ENCODE measurements around the gene DNAJB13. TPM values are rescaled to one million over a fixed set of nuclear protein-coding genes. Genes with fewer than 3 reads are reported as not detected.

The DNAJB13 gene
- total and polyA plus RNA-seq, 10 of the 15 experiments (the other 5 are each of a cell fraction or from before 2014, with no cell fraction given) = 0.07 to 0.76 (median 0.15) TPM; not detected in 7

DNA sequence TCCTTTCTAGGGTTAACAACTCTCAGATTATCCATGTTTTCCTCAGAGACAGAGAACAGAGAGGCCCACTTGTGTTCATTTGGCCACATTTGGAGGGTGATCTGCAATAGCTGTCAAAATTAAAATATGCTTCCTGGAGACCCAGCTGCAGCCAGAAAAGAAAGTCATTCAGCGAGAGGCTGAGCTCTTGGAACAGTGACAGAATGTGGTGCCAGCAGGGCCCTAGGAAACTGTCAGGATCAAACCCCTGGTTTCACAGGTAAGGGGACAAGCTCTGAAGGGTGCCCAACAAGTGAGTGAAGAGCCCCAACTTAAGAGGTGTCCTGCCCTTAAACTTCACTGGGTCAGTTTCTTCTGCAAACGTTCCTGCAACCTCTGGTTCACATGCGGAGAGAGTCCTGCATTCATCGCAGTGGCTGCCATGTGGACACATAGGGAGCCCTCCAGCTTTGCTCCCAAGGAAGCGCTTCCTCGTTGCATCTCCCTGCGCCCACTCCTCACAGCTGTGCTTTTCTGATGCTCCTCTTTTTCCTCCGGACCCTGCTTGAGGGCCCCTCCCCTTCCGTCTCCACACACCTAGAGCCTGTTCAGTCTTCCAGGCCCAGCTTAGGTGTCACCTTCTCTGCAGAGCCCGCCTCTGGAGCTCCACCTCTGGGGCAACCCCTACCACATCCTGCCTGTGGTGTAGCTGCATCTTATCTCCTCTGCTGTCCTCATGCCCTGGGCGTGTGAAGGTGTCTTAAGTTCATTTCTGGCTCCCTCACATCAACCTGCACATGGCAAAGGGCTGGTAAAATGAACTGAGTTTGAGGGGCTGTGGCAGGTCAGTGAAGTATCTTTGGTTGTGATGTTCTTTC lies 54.2 kb downstream of the DNAJB13 start:
- no peak overlapping the region for H3K9ac ChIP-seq (ENCODE audit: control insufficient read depth, insufficient read depth, low read length)
- H2AFZ ChIP-seq (ENCODE audit: control insufficient read depth, low read depth, low read length) = no peak overlapping the region; the same call in 1 of the 2 replicates
- no peaks in the 10 kb centered on the region for H3K27me3 ChIP-seq (replicated peaks in 1 of 2; ENCODE audit: control insufficient read depth in 2 of 2, insufficient read depth in 2 of 2, low read length in 1 of 2)
- FAIRE-seq (peak; percentile 59), ATAC-seq (peak; percentile 85), DNase-seq (ENCODE audit: low read depth, low spot score) (no peak)
- no peak overlapping the region for H3K27ac ChIP-seq (ENCODE audit: control insufficient read depth, insufficient read depth)
- CTCF ChIA-PET = interaction anchor here (0.9 to 2.4 kb wide), 4 partner anchors 10 to 32 kb away, joined by 4 to 11 read pairs (median 4); no protein-coding TSS in a partner anchor
- RAD21 ChIA-PET (ENCODE audit: unreplicated experiment) = interaction anchor here (0.6 to 2.6 kb wide), 3 partner anchors 10 to 40 kb away, joined by 3 to 12 read pairs (median 7); partner anchors contain the start of gene UCP2
- POLR2A ChIA-PET = interaction anchor here (0.7 to 1.1 kb wide), 2 partner anchors 13 to 31 kb away, joined by 3 read pairs; no protein-coding TSS in a partner anchor
- no peak overlapping the region for H3K4me2 ChIP-seq (ENCODE audit: control insufficient read depth, insufficient read depth)
- no TSS peak for BruUV-seq (replicated peaks)
- 63% methylated on average over 11 of the region's 11 CpGs for WGBS (ENCODE audit: insufficient coverage, insufficient replicate concordance, low lambda C conversion rate, missing lambda C conversion rate)
- H3K79me2 ChIP-seq (ENCODE audit: control insufficient read depth, insufficient read depth, low read length) = no peaks in the 10 kb centered on the region
- SMC1A ChIA-PET (ENCODE audit: uncharacterized antibody, unreplicated experiment) = interaction anchor here (0.6 to 1.9 kb wide), 3 partner anchors 10 to 24 kb away, joined by 3 to 13 read pairs (median 7); no protein-coding TSS in a partner anchor
- no peak overlapping the region for H3K4me3 ChIP-seq
- intact Hi-C loops (cut with micrococcal nuclease; ENCODE audit: unreplicated experiment) = no loop called here
- H3K4me1 ChIP-seq (ENCODE audit: control insufficient read depth, insufficient read depth, low read length) = peaks cover 7% of the 10 kb centered on the region
- in situ Hi-C loops (cut with MboI) = no loop called here
- H4K20me1 ChIP-seq (ENCODE audit: control insufficient read depth, insufficient read depth) = no peaks in the 10 kb centered on the region
- no peaks in the 10 kb centered on the region; a peak in 1 of 4 replicates for H3K36me3 ChIP-seq (ENCODE audit: control insufficient read depth in 2 of 2, insufficient read depth in 2 of 2, low read length in 1 of 2)
- H3K9me3 ChIP-seq (replicated peaks; ENCODE audit: control insufficient read depth, insufficient read depth, low read length) = no peaks in the 10 kb centered on the region
- TF ChIP-seq ZNF217 (IDR thresholded peaks at IDR 0.05) (no peak), CBX5 (IDR thresholded peaks at IDR 0.05; ENCODE audit: low read depth) (no peak), NR2C1 (IDR thresholded peaks at IDR 0.05) (no peak), SKIL (IDR thresholded peaks at IDR 0.05; ENCODE audit: low read depth, poor library complexity, severe bottlenecking) (no peak), PRDM15 (CRISPR knock-in tag; IDR thresholded peaks at IDR 0.05) (no peak), RCOR1 (conservative IDR thresholded peaks at IDR 0.05; ENCODE audit: low read depth, low read length) (no peak), HCFC1 (IDR thresholded peaks at IDR 0.05; ENCODE audit: low read length) (no peak), BMI1 (IDR thresholded peaks at IDR 0.05; ENCODE audit: borderline replicate concordance) (no peak), ESRRA (IDR thresholded peaks at IDR 0.05; ENCODE audit: low read length) (no peak), MAX (IDR thresholded peaks at IDR 0.05; ENCODE audit: low read depth, low read length) (no peak), RBBP5 (conservative IDR thresholded peaks at IDR 0.05) (no peak), CHD2 (IDR thresholded peaks at IDR 0.05; ENCODE audit: borderline replicate concordance, low read depth, low read length) (no peak)
- TF ChIP-seq, protein P1, sequence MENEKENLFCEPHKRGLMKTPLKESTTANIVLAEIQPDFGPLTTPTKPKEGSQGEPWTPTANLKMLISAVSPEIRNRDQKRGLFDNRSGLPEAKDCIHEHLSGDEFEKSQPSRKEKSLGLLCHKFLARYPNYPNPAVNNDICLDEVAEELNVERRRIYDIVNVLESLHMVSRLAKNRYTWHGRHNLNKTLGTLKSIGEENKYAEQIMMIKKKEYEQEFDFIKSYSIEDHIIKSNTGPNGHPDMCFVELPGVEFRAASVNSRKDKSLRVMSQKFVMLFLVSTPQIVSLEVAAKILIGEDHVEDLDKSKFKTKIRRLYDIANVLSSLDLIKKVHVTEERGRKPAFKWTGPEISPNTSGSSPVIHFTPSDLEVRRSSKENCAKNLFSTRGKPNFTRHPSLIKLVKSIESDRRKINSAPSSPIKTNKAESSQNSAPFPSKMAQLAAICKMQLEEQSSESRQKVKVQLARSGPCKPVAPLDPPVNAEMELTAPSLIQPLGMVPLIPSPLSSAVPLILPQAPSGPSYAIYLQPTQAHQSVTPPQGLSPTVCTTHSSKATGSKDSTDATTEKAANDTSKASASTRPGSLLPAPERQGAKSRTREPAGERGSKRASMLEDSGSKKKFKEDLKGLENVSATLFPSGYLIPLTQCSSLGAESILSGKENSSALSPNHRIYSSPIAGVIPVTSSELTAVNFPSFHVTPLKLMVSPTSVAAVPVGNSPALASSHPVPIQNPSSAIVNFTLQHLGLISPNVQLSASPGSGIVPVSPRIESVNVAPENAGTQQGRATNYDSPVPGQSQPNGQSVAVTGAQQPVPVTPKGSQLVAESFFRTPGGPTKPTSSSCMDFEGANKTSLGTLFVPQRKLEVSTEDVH (IDR thresholded peaks at IDR 0.05; ENCODE audit: low read depth, partially characterized antibody) = no peak

All from GM12878 (cell line).